Kidney epithelial cell (primary cell): ENCODE data around the gene ESYT1. TPM values are rescaled to one million over a fixed set of nuclear protein-coding genes. Genes with fewer than 3 reads are reported as not detected.

Source experiments
- DNase-seq: peaks from one replicate; pipeline ENCODE4 v3.0.0-alpha.2; 2010; ENCODE audit warnings: low read depth
- H3K27me3 ChIP-seq: 2 replicates; pipeline ENCODE4 v1.6.0; 2011; ENCODE audit warnings: low read length; ENCODE audit not compliant: control insufficient read depth, insufficient read depth
- H3K36me3 ChIP-seq: 2 replicates; pipeline ENCODE4 v1.5.1; 2011; ENCODE audit warnings: low read length; ENCODE audit not compliant: control insufficient read depth, insufficient read depth
- H3K4me3 ChIP-seq: 2 replicates; pipeline ENCODE4 v1.5.1; 2011; ENCODE audit warnings: low read depth, mild to moderate bottlenecking, control low read depth, low read length
- CTCF ChIP-seq: IDR thresholded peaks from 2 replicates; pipeline ENCODE4 v1.5.1; 2011; ENCODE audit warnings: mild to moderate bottlenecking, moderate library complexity, low read length, control low read depth, inconsistent platforms; ENCODE audit not compliant: insufficient read depth, poor library complexity, severe bottlenecking
- total RNA-seq: library from RNA; depleted of rRNA; stranded (reverse); fragments of >200 nt; gene quantifications from 2 replicates; pipeline ENCODE4 v1.2.3, GENCODE V29; 2015

The ESYT1 gene
- total RNA-seq, 1 donor from 2014 or later = 213 TPM

GRCh38 chr12:56081393-56082347 is 46.4 kb upstream of the ESYT1 start:
- Histone ChIP-seq H3K4me3 (no peak overlapping the region), H3K27me3 (peaks cover 7% of the 10 kb centered on the region), H3K36me3 (no peaks in the 10 kb centered on the region)
- TF ChIP-seq CTCF = no peak
- DNase-seq = no peak

- Histone ChIP-seq H3K27me3 (peaks cover 7% of the 10 kb centered on the region), H3K36me3 (no peaks in the 10 kb centered on the region), H3K4me3 (no peak overlapping the region)
- no peak for TF ChIP-seq CTCF
- no peak for DNase-seq
Measured at GRCh38 chr12:56082382-56082781, 45.7 kb upstream of the ESYT1 start.

GRCh38 chr12:56082967-56083366 is 45.1 kb upstream of the ESYT1 start:
- H3K27me3 ChIP-seq = peaks cover 7% of the 10 kb centered on the region
- TF ChIP-seq CTCF = no peak
- no peak overlapping the region for H3K4me3 ChIP-seq
- no peaks in the 10 kb centered on the region for H3K36me3 ChIP-seq
- DNase-seq = no peak

- no peaks in the 10 kb centered on the region for H3K36me3 ChIP-seq
- no peak overlapping the region for H3K4me3 ChIP-seq
- peak; percentile 26 for TF ChIP-seq CTCF
- peaks cover 7% of the 10 kb centered on the region for H3K27me3 ChIP-seq
- no peak for DNase-seq
Measured at GRCh38 chr12:56084958-56085543, 43.0 kb upstream of the ESYT1 start.

- no peak for TF ChIP-seq CTCF
- Histone ChIP-seq H3K36me3 (no peaks in the 10 kb centered on the region), H3K4me3 (no peak overlapping the region), H3K27me3 (no peaks in the 10 kb centered on the region)
- no peak for DNase-seq
Measured at GRCh38 chr12:56086096-56086495, 42.0 kb upstream of the ESYT1 start.

GRCh38 chr12:56086608-56087007 is 41.5 kb upstream of the ESYT1 start:
- no peak overlapping the region for H3K4me3 ChIP-seq
- no peak for TF ChIP-seq CTCF
- DNase-seq = no peak
- H3K27me3 ChIP-seq = no peaks in the 10 kb centered on the region
- H3K36me3 ChIP-seq = no peaks in the 10 kb centered on the region
